ENCODE measurements around the gene PGAP1. TPM values are rescaled to one million over a fixed set of nuclear protein-coding genes. Genes with fewer than 3 reads are reported as not detected.

Gene PGAP1
- total RNA-seq, 1 experiment from 2014 or later, result 6.5 TPM

GRCh38 chr2:196801674-196802261 is 124.7 kb downstream of the PGAP1 start:
- Histone ChIP-seq H3K4me3 (peak overlapping the region; percentile 21; the same call in 1 of the 2 replicates), H2AFZ (peak overlapping the region; percentile 70; the same call in 1 of the 2 replicates), H3K27me3 (ENCODE audit: insufficient read depth, low read depth) (no peaks in the 10 kb centered on the region), H3K4me1 (replicated peaks; ENCODE audit: insufficient read depth) (peaks cover 17% of the 10 kb centered on the region), H3K27ac (peak overlapping the region; percentile 70), H3K9me3 (ENCODE audit: insufficient read depth, low read depth) (no peaks in the 10 kb centered on the region), H3K79me2 (ENCODE audit: low read depth) (peaks cover 13% of the 10 kb centered on the region), H3F3A (ENCODE audit: insufficient read depth, low read depth) (peaks cover 11% of the 10 kb centered on the region), H3K36me3 (ENCODE audit: low read depth) (no peaks in the 10 kb centered on the region; the same call in 1 of the 2 replicates), H3K4me2 (peak overlapping the region; percentile 62), H4K20me1 (ENCODE audit: insufficient read depth) (no peaks in the 10 kb centered on the region), H3K9me2 (ENCODE audit: insufficient read depth) (no peaks in the 10 kb centered on the region)
- ChIA-PET POLR2A (ENCODE audit: unreplicated experiment) (no interaction called here), CTCF (no interaction called here)
- BruUV-seq (replicated peaks), result no TSS peak
- TF ChIP-seq EZH2 (IDR thresholded peaks at IDR 0.05; ENCODE audit: low read depth) (no peak), CTCF (conservative IDR thresholded peaks at IDR 0.05) (no peak)
- intact Hi-C loops (cut with micrococcal nuclease; ENCODE audit: unreplicated experiment), result no loop called here
- no peak for DNase-seq

- peaks cover 17% of the 10 kb centered on the region for H3K4me1 ChIP-seq (replicated peaks; ENCODE audit: insufficient read depth)
- peaks cover 13% of the 10 kb centered on the region for H3K79me2 ChIP-seq (ENCODE audit: low read depth)
- intact Hi-C loops (cut with micrococcal nuclease; ENCODE audit: unreplicated experiment), result loop anchor here (10.0 kb wide), 1 partner anchor 596 kb away; no protein-coding TSS in a partner anchor
- H3K9me3 ChIP-seq (ENCODE audit: insufficient read depth, low read depth), result no peaks in the 10 kb centered on the region
- peak overlapping the region; percentile 39; the same call in 1 of the 2 replicates for H3K27ac ChIP-seq
- peaks cover 11% of the 10 kb centered on the region for H3F3A ChIP-seq (ENCODE audit: insufficient read depth, low read depth)
- POLR2A ChIA-PET (ENCODE audit: unreplicated experiment), result interaction anchor here (0.6 kb wide), 1 partner anchor 655 kb away, joined by 22 read pairs; no protein-coding TSS in a partner anchor
- H3K9me2 ChIP-seq (ENCODE audit: insufficient read depth), result no peaks in the 10 kb centered on the region
- no peaks in the 10 kb centered on the region for H3K27me3 ChIP-seq (ENCODE audit: insufficient read depth, low read depth)
- TSS peak; percentile 65 for BruUV-seq (replicated peaks)
- no peaks in the 10 kb centered on the region; the same call in 1 of the 2 replicates for H3K36me3 ChIP-seq (ENCODE audit: low read depth)
- H3K4me3 ChIP-seq, result peak overlapping the region; percentile 96
- no peaks in the 10 kb centered on the region for H4K20me1 ChIP-seq (ENCODE audit: insufficient read depth)
- DNase-seq, result no peak
- peak overlapping the region; percentile 81 for H3K4me2 ChIP-seq
- CTCF ChIA-PET, result no interaction called here
- TF ChIP-seq CTCF (conservative IDR thresholded peaks at IDR 0.05) (no peak), EZH2 (IDR thresholded peaks at IDR 0.05; ENCODE audit: low read depth) (no peak)
- peak overlapping the region; percentile 94 for H2AFZ ChIP-seq
Measured at GRCh38 chr2:196798980-196799379, 127.5 kb downstream of the PGAP1 start.

- Histone ChIP-seq H3K79me2 (ENCODE audit: low read depth) (peaks cover 3% of the 10 kb centered on the region; the same call in 1 of the 2 replicates), H3F3A (ENCODE audit: insufficient read depth, low read depth) (no peaks in the 10 kb centered on the region), H3K4me2 (no peak overlapping the region), H3K27me3 (ENCODE audit: insufficient read depth, low read depth) (no peaks in the 10 kb centered on the region), H2AFZ (no peak overlapping the region), H3K4me1 (replicated peaks; ENCODE audit: insufficient read depth) (no peaks in the 10 kb centered on the region), H3K36me3 (ENCODE audit: low read depth) (peaks cover 10% of the 10 kb centered on the region; the same call in 1 of the 2 replicates), H3K4me3 (no peak overlapping the region), H4K20me1 (ENCODE audit: insufficient read depth) (no peaks in the 10 kb centered on the region), H3K27ac (no peak overlapping the region), H3K9me2 (ENCODE audit: insufficient read depth) (no peaks in the 10 kb centered on the region), H3K9me3 (ENCODE audit: insufficient read depth, low read depth) (no peaks in the 10 kb centered on the region)
- ChIA-PET POLR2A (ENCODE audit: unreplicated experiment) (no interaction called here), CTCF (no interaction called here)
- intact Hi-C loops (cut with micrococcal nuclease; ENCODE audit: unreplicated experiment), result loop anchor here (10.0 kb wide), 1 partner anchor 602 kb away; no protein-coding TSS in a partner anchor
- DNase-seq, result no peak
- TF ChIP-seq CTCF (conservative IDR thresholded peaks at IDR 0.05) (no peak), EZH2 (IDR thresholded peaks at IDR 0.05; ENCODE audit: low read depth) (no peak)
- no TSS peak for BruUV-seq (replicated peaks)
Measured at GRCh38 chr2:196792865-196793264, 133.6 kb downstream of the PGAP1 start.
